Testis (tissue), 2 donors: ENCODE measurements around the gene DVL1.

Experiments
- POLR2A ChIP-seq: fragments of 450-650 bp; IDR thresholded peaks from one replicate; pipeline ENCODE4 v1.6.1; 2017; ENCODE audit warnings: antibody characterized with exemption, mild to moderate bottlenecking, moderate library complexity
- TF ChIP-seq, protein P1 (sequence below), 3 experiments: fragments of 450-650 bp in 2 of 3; fragments of 200-600 bp in 1 of 3; sonication (generic) in 1 of 3; IDR thresholded peaks; one replicate each; pipeline ENCODE4 v1.5.1; 2016 to 2019; ENCODE audit warnings: antibody characterized with exemption in 3 of 3, mild to moderate bottlenecking in 2 of 3, moderate library complexity in 1 of 3

DNA sequence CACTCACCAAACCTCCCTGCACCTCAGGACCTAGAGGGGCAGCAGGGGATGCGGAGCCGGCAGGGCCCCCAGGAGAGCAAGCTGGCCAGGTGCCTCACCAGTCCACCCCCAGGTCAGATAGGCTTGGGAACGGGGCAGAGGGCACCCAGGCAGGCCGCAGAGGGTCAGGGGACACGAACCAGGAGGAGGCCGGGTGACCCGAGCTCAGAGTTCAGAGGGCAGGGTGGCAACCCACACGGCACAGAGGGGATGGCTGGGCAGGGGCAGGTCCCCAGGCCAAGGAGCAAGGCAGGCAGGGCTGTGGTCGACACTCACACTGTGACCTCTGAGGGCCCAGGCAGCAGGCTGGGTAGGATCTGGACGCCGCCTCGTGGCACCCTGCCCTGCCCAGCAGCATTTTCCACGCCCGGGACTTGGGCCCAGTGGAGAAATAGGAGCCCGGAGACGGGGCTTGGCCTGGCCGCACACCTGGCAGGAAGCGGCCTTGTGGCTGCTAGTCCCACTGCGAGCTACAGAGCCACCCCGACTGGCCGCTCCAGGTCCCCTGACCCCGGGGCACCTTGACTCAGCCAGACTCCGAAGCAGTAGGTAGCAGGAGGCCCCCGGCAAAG is 5.3 kb downstream of the DVL1 start:
- TF ChIP-seq POLR2A: no peak
- TF ChIP-seq, protein P1, sequence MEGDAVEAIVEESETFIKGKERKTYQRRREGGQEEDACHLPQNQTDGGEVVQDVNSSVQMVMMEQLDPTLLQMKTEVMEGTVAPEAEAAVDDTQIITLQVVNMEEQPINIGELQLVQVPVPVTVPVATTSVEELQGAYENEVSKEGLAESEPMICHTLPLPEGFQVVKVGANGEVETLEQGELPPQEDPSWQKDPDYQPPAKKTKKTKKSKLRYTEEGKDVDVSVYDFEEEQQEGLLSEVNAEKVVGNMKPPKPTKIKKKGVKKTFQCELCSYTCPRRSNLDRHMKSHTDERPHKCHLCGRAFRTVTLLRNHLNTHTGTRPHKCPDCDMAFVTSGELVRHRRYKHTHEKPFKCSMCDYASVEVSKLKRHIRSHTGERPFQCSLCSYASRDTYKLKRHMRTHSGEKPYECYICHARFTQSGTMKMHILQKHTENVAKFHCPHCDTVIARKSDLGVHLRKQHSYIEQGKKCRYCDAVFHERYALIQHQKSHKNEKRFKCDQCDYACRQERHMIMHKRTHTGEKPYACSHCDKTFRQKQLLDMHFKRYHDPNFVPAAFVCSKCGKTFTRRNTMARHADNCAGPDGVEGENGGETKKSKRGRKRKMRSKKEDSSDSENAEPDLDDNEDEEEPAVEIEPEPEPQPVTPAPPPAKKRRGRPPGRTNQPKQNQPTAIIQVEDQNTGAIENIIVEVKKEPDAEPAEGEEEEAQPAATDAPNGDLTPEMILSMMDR (IDR thresholded peaks at IDR 0.05): no peak
